HEK293 (cell line): Measurements from ENCODE around the gene NOM1.

Experiments used
- CTCF ChIA-PET: fragments of 350-600 bp; formaldehyde crosslinking; extraction: SDS; loops from one replicate; lab custom pipeline; 2021; ENCODE audit warnings: antibody characterized with exemption; lab: Yijun Ruan, JAX
- POLR2A ChIA-PET: fragments of 300-600 bp; formaldehyde crosslinking; extraction: SDS; loops from one replicate; lab custom pipeline; 2020; ENCODE audit warnings: antibody characterized with exemption, inconsistent platforms; lab: Yijun Ruan, JAX
- H3K27ac ChIP-seq: fragments of 200-500 bp; sonication (Bioruptor generic); 2 replicates; pipeline ENCODE4 v1.5.1; 2014; ENCODE audit warnings: low read depth, low read length, control low read depth, inconsistent platforms; ENCODE audit errors: extremely low read depth
- H3K36me3 ChIP-seq, 2 experiments: fragments of 200-500 bp in 1 of 2; sonication (Bioruptor generic) in 1 of 2; 1 replicate in 1 of 2; 2 replicates in 1 of 2; pipeline ENCODE4 v1.5.1; 2014 to 2017; ENCODE audit warnings: inconsistent platforms in 2 of 2, low read length in 2 of 2; ENCODE audit not compliant: control insufficient read depth in 2 of 2, insufficient read depth in 1 of 2
- H3K4me1 ChIP-seq: fragments of 200-500 bp; sonication (Bioruptor generic); 2 replicates; pipeline ENCODE4 v1.5.1; 2014; ENCODE audit warnings: mild to moderate bottlenecking, low read length, inconsistent platforms; ENCODE audit not compliant: control insufficient read depth, insufficient read depth
- H3K4me3 ChIP-seq: 2 replicates; pipeline ENCODE4 v1.5.1; 2011; ENCODE audit warnings: low read depth, mild to moderate bottlenecking, control low read depth, low read length, moderate library complexity
- H3K9me3 ChIP-seq: fragments of 200-500 bp; sonication (Bioruptor generic); 2 replicates; pipeline ENCODE4 v1.5.1; 2014; ENCODE audit warnings: low read depth, low read length, inconsistent platforms; ENCODE audit not compliant: control insufficient read depth, insufficient read depth
- BCL11B ChIP-seq: fragments of 450-650 bp; formaldehyde crosslinking; IDR thresholded peaks from 2 replicates; pipeline ENCODE4 v1.5.1; 2016; ENCODE audit warnings: low read depth, missing biosample characterization, missing genetic modification characterization
- HOXA7 ChIP-seq: sonication (generic); formaldehyde crosslinking; IDR thresholded peaks from 2 replicates; pipeline ENCODE4 v1.8.1; 2022; ENCODE audit warnings: missing genetic modification reagents, borderline replicate concordance
- HOXC10 ChIP-seq: sonication (generic); formaldehyde crosslinking; IDR thresholded peaks from 2 replicates; pipeline ENCODE4 v1.8.1; 2023; ENCODE audit warnings: mild to moderate bottlenecking, missing genetic modification reagents
- KLF1 ChIP-seq: fragments of 450-650 bp; formaldehyde crosslinking; IDR thresholded peaks from 2 replicates; pipeline ENCODE4 v1.5.1; 2016; ENCODE audit warnings: missing biosample characterization, missing genetic modification characterization
- MYNN ChIP-seq: fragments of 450-650 bp; formaldehyde crosslinking; IDR thresholded peaks from 2 replicates; pipeline ENCODE4 v1.5.1; 2016; ENCODE audit warnings: missing biosample characterization, missing genetic modification characterization, borderline replicate concordance
- SCRT1 ChIP-seq: fragments of 450-650 bp; formaldehyde crosslinking; IDR thresholded peaks from 2 replicates; pipeline ENCODE4 v1.5.1; 2016; ENCODE audit warnings: missing biosample characterization, missing genetic modification characterization, borderline replicate concordance
- ZBTB17 ChIP-seq: fragments of 450-650 bp; formaldehyde crosslinking; IDR thresholded peaks from 2 replicates; pipeline ENCODE4 v1.5.1; 2016; ENCODE audit warnings: missing biosample characterization, missing genetic modification characterization
- ZBTB7A ChIP-seq: fragments of 450-650 bp; formaldehyde crosslinking; IDR thresholded peaks from 2 replicates; pipeline ENCODE4 v1.5.1; 2016; ENCODE audit warnings: low read depth, missing biosample characterization, missing genetic modification characterization
- ZNF114 ChIP-seq: fragments of 450-650 bp; formaldehyde crosslinking; IDR thresholded peaks from 2 replicates; pipeline ENCODE4 v1.5.0; 2017; ENCODE audit warnings: missing biosample characterization, missing genetic modification characterization
- ZNF23 ChIP-seq: fragments of 450-650 bp; formaldehyde crosslinking; IDR thresholded peaks from 2 replicates; pipeline ENCODE4 v1.5.1; 2016; ENCODE audit warnings: missing biosample characterization, missing genetic modification characterization, borderline replicate concordance
- ZNF404 ChIP-seq: fragments of 450-650 bp; formaldehyde crosslinking; IDR thresholded peaks from 2 replicates; pipeline ENCODE4 v1.5.1; 2017; ENCODE audit warnings: missing biosample characterization, missing genetic modification characterization
- ZNF473 ChIP-seq: fragments of 450-650 bp; formaldehyde crosslinking; IDR thresholded peaks from 2 replicates; pipeline ENCODE4 v1.5.1; 2017; ENCODE audit warnings: missing biosample characterization, missing genetic modification characterization
- ZNF529 ChIP-seq: fragments of 450-650 bp; formaldehyde crosslinking; IDR thresholded peaks from 2 replicates; pipeline ENCODE4 v1.5.1; 2017; ENCODE audit warnings: missing genetic modification characterization, missing biosample characterization; ENCODE audit not compliant: insufficient replicate concordance
- ZNF596 ChIP-seq: fragments of 450-650 bp; IDR thresholded peaks from 2 replicates; pipeline ENCODE4 v1.5.0; 2018; ENCODE audit warnings: missing biosample characterization, mild to moderate bottlenecking, missing genetic modification characterization, moderate library complexity
- ZNF600 ChIP-seq: fragments of 450-650 bp; formaldehyde crosslinking; IDR thresholded peaks from 2 replicates; pipeline ENCODE4 v1.5.1; 2016; ENCODE audit warnings: missing biosample characterization, missing genetic modification characterization
- ZNF660 ChIP-seq: fragments of 450-650 bp; IDR thresholded peaks from 2 replicates; pipeline ENCODE4 v1.5.1; 2018; ENCODE audit warnings: missing biosample characterization, mild to moderate bottlenecking, missing genetic modification characterization
- ZNF707 ChIP-seq: fragments of 450-650 bp; formaldehyde crosslinking; IDR thresholded peaks from 2 replicates; pipeline ENCODE4 v1.5.1; 2016; ENCODE audit warnings: missing biosample characterization, missing genetic modification characterization
- ZNF768 ChIP-seq: fragments of 450-650 bp; formaldehyde crosslinking; IDR thresholded peaks from 2 replicates; pipeline ENCODE4 v1.5.1; 2018; ENCODE audit warnings: missing biosample characterization, mild to moderate bottlenecking, missing genetic modification characterization
- ZNF776 ChIP-seq: fragments of 450-650 bp; formaldehyde crosslinking; IDR thresholded peaks from 2 replicates; pipeline ENCODE4 v1.5.0; 2017; ENCODE audit warnings: missing biosample characterization, missing genetic modification characterization, borderline replicate concordance
- ZNF785 ChIP-seq: fragments of 450-650 bp; formaldehyde crosslinking; IDR thresholded peaks from 2 replicates; pipeline ENCODE4 v1.5.1; 2016; ENCODE audit warnings: missing biosample characterization, missing genetic modification characterization
- ZSCAN18 ChIP-seq: fragments of 450-650 bp; formaldehyde crosslinking; IDR thresholded peaks from 2 replicates; pipeline ENCODE4 v1.5.1; 2016; ENCODE audit warnings: missing biosample characterization, missing genetic modification characterization
- TF ChIP-seq, protein P1 (sequence below): fragments of 450-650 bp; formaldehyde crosslinking; IDR thresholded peaks from 2 replicates; pipeline ENCODE4 v1.5.1; 2016; ENCODE audit warnings: missing biosample characterization, missing genetic modification characterization, low read depth

The NOM1 gene

GRCh38 chr7:156979711-156980110 lies 30.2 kb downstream of the NOM1 start:
- ChIA-PET CTCF (interaction anchor here (0.9 kb wide), 1 partner anchor 11 kb away, joined by 3 read pairs; no protein-coding TSS in a partner anchor), POLR2A (no interaction called here)
- peaks cover 7 to 11% of the 10 kb centered on the region in 2 experiments; a peak in 2 of 3 replicates for H3K36me3 ChIP-seq
- TF ChIP-seq MYNN (no peak), BCL11B (tag by site-specific recombination) (no peak), ZNF660 (tag by site-specific recombination) (no peak), ZSCAN18 (tag by site-specific recombination) (no peak), ZNF23 (no peak), HOXA7 (no peak), ZBTB7A (tag by site-specific recombination) (no peak), ZNF529 (tag by site-specific recombination) (no peak)
- H3K27ac ChIP-seq = no peak overlapping the region
- no peaks in the 10 kb centered on the region for H3K4me1 ChIP-seq
- no peak overlapping the region for H3K4me3 ChIP-seq
- no peaks in the 10 kb centered on the region for H3K9me3 ChIP-seq

GRCh38 chr7:156984174-156984891 lies 34.8 kb downstream of the NOM1 start:
- Histone ChIP-seq H3K27ac (no peak overlapping the region), H3K4me3 (no peak overlapping the region), H3K9me3 (no peaks in the 10 kb centered on the region)
- CTCF ChIA-PET = interaction anchor here (0.8 kb wide), 1 partner anchor 424 kb away, joined by 3 read pairs; no protein-coding TSS in a partner anchor
- 0 out of 2 replicates have a peak, but pooled peaks have one; percentile 47 for TF ChIP-seq ZNF600 (tag by site-specific recombination)
- no peak for TF ChIP-seq ZNF785 (tag by site-specific recombination)
- TF ChIP-seq, all 188 proteins: peak for 1
- peaks cover 10 to 11% of the 10 kb centered on the region in 2 experiments; a peak in 2 of 3 replicates for H3K36me3 ChIP-seq
- no peaks in the 10 kb centered on the region for H3K4me1 ChIP-seq
- POLR2A ChIA-PET = no interaction called here

GRCh38 chr7:156985101-156985992 lies 35.8 kb downstream of the NOM1 start:
- POLR2A ChIA-PET = no interaction called here
- peaks cover 11 to 13% of the 10 kb centered on the region in 2 experiments; a peak in 2 of 3 replicates for H3K36me3 ChIP-seq
- no peak for TF ChIP-seq ZNF473 (tag by site-specific recombination)
- TF ChIP-seq ZNF114 (tag by site-specific recombination) = no peak
- no peak for TF ChIP-seq ZNF768 (tag by site-specific recombination)
- TF ChIP-seq ZNF707 (tag by site-specific recombination) = no peak
- no peak for TF ChIP-seq HOXC10 (CRISPR knock-in tag)
- TF ChIP-seq, all 188 proteins: peak for 0
- H3K27ac ChIP-seq = no peak overlapping the region
- H3K4me1 ChIP-seq = no peaks in the 10 kb centered on the region
- CTCF ChIA-PET = interaction anchor here (0.6 kb wide), 1 partner anchor 15 kb away, joined by 4 read pairs; no protein-coding TSS in a partner anchor
- no peak overlapping the region for H3K4me3 ChIP-seq
- H3K9me3 ChIP-seq = no peaks in the 10 kb centered on the region

- no peak overlapping the region for H3K4me3 ChIP-seq
- TF ChIP-seq KLF1 = no peak
- no peak for TF ChIP-seq SCRT1 (tag by site-specific recombination)
- TF ChIP-seq ZNF404 (tag by site-specific recombination) = no peak
- TF ChIP-seq, protein P1, sequence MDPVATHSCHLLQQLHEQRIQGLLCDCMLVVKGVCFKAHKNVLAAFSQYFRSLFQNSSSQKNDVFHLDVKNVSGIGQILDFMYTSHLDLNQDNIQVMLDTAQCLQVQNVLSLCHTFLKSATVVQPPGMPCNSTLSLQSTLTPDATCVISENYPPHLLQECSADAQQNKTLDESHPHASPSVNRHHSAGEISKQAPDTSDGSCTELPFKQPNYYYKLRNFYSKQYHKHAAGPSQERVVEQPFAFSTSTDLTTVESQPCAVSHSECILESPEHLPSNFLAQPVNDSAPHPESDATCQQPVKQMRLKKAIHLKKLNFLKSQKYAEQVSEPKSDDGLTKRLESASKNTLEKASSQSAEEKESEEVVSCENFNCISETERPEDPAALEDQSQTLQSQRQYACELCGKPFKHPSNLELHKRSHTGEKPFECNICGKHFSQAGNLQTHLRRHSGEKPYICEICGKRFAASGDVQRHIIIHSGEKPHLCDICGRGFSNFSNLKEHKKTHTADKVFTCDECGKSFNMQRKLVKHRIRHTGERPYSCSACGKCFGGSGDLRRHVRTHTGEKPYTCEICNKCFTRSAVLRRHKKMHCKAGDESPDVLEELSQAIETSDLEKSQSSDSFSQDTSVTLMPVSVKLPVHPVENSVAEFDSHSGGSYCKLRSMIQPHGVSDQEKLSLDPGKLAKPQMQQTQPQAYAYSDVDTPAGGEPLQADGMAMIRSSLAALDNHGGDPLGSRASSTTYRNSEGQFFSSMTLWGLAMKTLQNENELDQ (tag by site-specific recombination) = no peak
- no peak for TF ChIP-seq ZNF776
- no peak for TF ChIP-seq ZBTB17 (tag by site-specific recombination)
- TF ChIP-seq ZNF596 (tag by site-specific recombination) = no peak
- TF ChIP-seq, all 188 proteins: peak for 0
- Histone ChIP-seq H3K9me3 (no peaks in the 10 kb centered on the region), H3K27ac (no peak overlapping the region), H3K4me1 (no peaks in the 10 kb centered on the region), H3K36me3 (peaks cover 6 to 11% of the 10 kb centered on the region in 2 experiments; a peak in 2 of 3 replicates)
- CTCF ChIA-PET = interaction anchor here (0.7 kb wide), 1 partner anchor 805 kb away, joined by 4 read pairs; no protein-coding TSS in a partner anchor
- POLR2A ChIA-PET = no interaction called here
Observed at GRCh38 chr7:156986378-156986777, 36.9 kb downstream of the NOM1 start.
